ENCODE data around the gene CD9.

The CD9 gene

GRCh38 chr12:6276956-6277620, 76.9 kb downstream of the CD9 start:
- peak in 1 of 2 experiments; percentile 59 for DNase-seq

GRCh38 chr12:6277982-6278438, 77.8 kb downstream of the CD9 start:
- DNase-seq: no peak

GRCh38 chr12:6278439-6279255, 78.4 kb downstream of the CD9 start:
- peak; percentile 51 to 90 for DNase-seq

GRCh38 chr12:6279256-6279628, 79.0 kb downstream of the CD9 start:
- no peak for DNase-seq

- DNase-seq: no peak
Observed at GRCh38 chr12:6279631-6280030, 79.4 kb downstream of the CD9 start.

- peak in 1 of 2 experiments; percentile 51 for DNase-seq
Observed at GRCh38 chr12:6280053-6280469, 79.9 kb downstream of the CD9 start.

GRCh38 chr12:6280672-6281071, 80.5 kb downstream of the CD9 start:
- no peak for DNase-seq

GRCh38 chr12:6281081-6281809, 81.0 kb downstream of the CD9 start:
- no peak for DNase-seq

GRCh38 chr12:6282453-6282840, 82.2 kb downstream of the CD9 start:
- DNase-seq: no peak

GRCh38 chr12:6284273-6284672, 84.1 kb downstream of the CD9 start:
- DNase-seq: no peak

- peak; percentile 42 to 85 for DNase-seq
Observed at GRCh38 chr12:6285063-6285477, 84.9 kb downstream of the CD9 start.

GRCh38 chr12:6285532-6286306, 85.5 kb downstream of the CD9 start:
- DNase-seq: no peak

Data from NCI-H446 (cell line).